ENCODE measurements around the gene DCPS.

- no peak for TF ChIP-seq POLR2A (IDR thresholded peaks at IDR 0.05; ENCODE audit: extremely low read depth, insufficient read length)
- TF ChIP-seq CTCF (IDR thresholded peaks at IDR 0.05; ENCODE audit: low read depth, low read length): no peak
Measured at GRCh38 chr11:126385991-126386728, 82.3 kb downstream of the DCPS start.
